ENCODE results near the gene TNFRSF18.

Gene TNFRSF18

GRCh38 chr1:1162597-1163537 is 43.5 kb downstream of the TNFRSF18 start:
- no peak for DNase-seq

GRCh38 chr1:1161683-1162079 is 44.7 kb downstream of the TNFRSF18 start:
- DNase-seq: no peak

- no peak for DNase-seq
Observed at GRCh38 chr1:1161078-1161682, 45.2 kb downstream of the TNFRSF18 start.

- no peak for DNase-seq
Observed at GRCh38 chr1:1160281-1160930, 46.0 kb downstream of the TNFRSF18 start.

- peak in 1 of 2 donors; percentile 25 for DNase-seq
Observed at GRCh38 chr1:1157914-1158710, 48.3 kb downstream of the TNFRSF18 start.

- DNase-seq: peak; percentile 55 to 57
Observed at GRCh38 chr1:1157426-1157913, 48.9 kb downstream of the TNFRSF18 start.

GRCh38 chr1:1157033-1157365 is 49.4 kb downstream of the TNFRSF18 start:
- no peak for DNase-seq

GRCh38 chr1:1156140-1157032 is 50.0 kb downstream of the TNFRSF18 start:
- DNase-seq: no peak

GRCh38 chr1:1155258-1155657 is 51.1 kb downstream of the TNFRSF18 start:
- no peak for DNase-seq

GRCh38 chr1:1153874-1154273 is 52.5 kb downstream of the TNFRSF18 start:
- DNase-seq: no peak
